Dermis blood vessel endothelial cell (primary cell): ENCODE data around the gene MTMR11. TPM values are rescaled to one million over a fixed set of nuclear protein-coding genes. Genes with fewer than 3 reads are reported as not detected.
A peak's percentile ranks its signal among the peaks of the same experiment; 100 is the strongest.
"Not testable (repeated sequence)": the region's sequence is repeated elsewhere in the genome, so short reads cannot be mapped to it uniquely, and the experiment has no call there.

Source experiments
- DNase-seq: peaks from one replicate; pipeline ENCODE4 v3.0.0; 2010
- total RNA-seq: library from RNA; depleted of rRNA; stranded (reverse); fragments of >200 nt; gene quantifications from 2 replicates; pipeline ENCODE4 v1.2.3, GENCODE V29; 2014

Gene MTMR11
- total RNA-seq, 1 donor from 2014 or later, result 1.5 TPM

DNA sequence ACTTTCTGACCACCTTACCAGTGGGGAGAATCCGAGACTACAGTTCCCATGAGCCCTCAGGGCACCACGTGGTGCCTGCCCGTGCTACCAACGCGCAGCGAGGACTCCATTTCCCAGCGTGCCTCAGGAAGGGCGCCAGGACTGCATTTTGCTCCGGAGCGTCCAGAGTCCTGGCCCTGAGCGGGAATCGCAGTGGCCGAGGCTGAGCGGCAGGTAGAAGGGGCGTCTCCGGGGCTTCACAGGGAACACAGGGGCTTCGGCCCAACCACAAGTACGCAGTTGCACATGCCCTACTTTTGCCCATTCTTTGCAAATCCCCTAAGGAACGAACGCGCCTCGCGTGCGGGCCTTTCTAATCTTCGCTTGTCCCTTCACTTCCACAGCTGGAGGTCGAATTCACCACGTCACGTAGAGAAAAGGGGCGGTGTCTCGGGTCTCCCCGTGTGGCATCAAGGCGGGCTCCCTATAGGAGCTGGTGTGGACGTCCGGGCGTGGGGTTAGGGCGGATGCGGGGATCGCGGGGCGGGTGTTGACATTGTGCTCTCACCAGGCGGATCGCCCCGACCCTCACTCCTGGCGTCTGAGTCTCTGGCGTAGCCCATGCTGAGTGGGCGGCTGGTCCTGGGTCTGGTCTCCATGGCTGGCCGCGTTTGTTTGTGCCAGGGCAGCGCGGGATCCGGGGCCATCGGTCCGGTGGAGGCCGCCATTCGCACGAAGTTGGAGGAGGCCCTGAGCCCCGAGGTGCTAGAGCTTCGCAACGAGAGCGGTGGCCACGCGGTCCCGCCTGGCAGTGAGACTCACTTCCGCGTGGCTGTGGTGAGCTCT, 37.0 kb downstream of the MTMR11 start, which contains the start of gene BOLA1:
Gene BOLA1, plus strand, starts transcription at position 109 of the 825 bp plus-strand sequence. Its CDS starts 492 bp downstream, at position 601.
- peak; percentile 95 for DNase-seq

DNA sequence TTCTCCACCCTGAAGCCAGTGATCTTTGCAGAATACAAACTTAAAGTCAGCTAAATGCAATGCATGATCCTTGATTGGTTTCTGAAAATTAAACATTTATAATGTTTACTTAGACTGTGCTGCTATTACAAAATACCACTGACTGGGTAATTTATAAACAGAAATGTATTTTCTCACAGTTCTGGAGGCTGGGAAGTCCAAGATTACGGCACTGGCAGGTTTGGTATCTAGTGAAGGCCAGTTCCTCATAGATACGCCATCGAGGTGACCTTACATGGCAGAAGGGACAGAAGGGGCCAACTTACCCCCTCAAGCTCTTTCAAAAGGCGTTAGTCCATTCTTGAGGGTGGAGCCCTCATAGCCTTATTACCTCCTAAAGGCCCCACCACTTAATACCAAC, 40.1 kb downstream of the MTMR11 start:
- DNase-seq, result no peak

- no peak for DNase-seq
Observed at GRCh38 chr1:149888999-149889289, 47.7 kb downstream of the MTMR11 start.

DNA sequence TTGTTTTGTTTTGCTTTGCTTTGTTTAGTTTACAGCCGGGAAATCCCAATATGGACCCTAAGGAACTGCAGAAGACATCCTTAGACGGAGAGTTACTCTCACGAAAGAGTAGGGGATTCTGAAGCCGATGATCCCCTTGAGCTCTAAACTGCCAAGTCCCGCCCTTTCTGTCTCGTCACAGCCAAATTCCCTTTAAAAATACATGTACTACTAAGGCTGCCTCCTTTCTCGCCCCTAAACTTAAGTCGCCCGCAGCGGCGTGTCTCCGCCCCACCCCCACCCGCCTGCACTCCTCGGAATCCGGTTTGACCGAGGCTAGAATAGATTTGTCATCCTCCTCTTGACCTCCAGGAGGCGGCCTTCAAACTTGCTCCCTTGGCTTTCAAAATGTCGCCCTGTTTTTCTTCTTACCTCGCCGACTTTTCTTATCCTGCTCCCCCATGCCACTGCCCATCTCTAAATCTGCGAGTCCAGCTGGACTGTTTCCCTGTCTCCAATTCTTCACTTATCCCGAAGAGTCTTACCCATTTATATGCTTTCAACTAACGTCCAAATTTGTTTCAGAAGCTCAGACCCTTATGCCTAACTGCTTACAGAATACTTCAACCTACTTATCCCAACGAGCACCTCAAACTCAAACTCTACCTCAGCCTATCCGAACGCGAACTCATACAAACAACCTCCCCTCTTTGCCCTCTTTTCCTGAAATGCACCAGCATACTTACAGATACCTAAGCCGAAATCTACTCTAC, 48.3 kb downstream of the MTMR11 start:
- peak; percentile 89 for DNase-seq

GRCh38 chr1:149887456-149888246, 49.0 kb downstream of the MTMR11 start:
- DNase-seq, result peak; percentile 98

DNA sequence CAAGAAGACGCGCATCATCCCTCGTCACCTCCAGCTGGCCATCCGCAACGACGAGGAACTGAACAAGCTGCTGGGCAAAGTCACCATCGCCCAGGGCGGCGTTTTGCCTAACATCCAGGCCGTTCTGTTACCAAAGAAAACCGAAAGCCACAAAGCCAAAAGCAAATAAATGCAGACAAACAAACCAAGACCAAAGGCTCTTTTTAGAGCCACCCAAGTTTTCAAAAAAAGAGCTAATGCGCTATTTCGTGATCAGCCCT, 49.6 kb downstream of the MTMR11 start:
- not testable (repeated sequence) for DNase-seq

DNA sequence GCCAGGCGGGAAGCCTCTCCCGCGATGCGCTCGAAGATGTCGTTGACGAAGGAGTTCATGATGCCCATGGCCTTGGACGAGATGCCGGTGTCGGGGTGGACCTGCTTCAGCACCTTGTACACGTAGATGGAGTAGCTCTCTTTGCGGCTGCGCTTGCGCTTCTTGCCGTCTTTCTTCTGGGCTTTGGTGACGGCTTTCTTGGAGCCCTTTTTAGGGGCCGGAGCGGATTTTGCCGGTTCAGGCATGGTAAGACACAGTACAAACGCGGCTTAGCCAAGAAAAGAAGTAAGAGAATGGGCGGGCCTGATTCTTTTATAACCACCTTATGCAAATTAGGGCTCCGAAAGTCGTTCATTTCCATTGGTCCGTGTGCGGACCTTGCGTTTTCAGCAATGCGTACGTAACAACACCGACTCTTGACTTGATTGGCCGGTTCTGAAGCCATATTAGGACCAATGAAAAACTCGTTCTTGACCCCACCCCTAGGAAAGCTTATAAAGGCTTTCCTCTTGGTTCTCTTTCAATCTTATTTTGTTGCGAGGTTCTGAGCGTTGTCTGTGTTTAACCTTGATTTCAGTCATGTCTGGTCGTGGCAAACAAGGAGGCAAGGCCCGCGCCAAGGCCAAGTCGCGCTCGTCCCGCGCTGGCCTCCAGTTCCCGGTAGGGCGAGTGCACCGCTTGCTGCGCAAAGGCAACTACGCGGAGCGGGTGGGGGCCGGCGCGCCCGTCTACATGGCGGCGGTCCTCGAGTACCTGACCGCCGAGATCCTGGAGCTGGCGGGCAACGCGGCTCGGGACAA, 50.1 kb downstream of the MTMR11 start:
- DNase-seq, result peak; percentile 99

DNA sequence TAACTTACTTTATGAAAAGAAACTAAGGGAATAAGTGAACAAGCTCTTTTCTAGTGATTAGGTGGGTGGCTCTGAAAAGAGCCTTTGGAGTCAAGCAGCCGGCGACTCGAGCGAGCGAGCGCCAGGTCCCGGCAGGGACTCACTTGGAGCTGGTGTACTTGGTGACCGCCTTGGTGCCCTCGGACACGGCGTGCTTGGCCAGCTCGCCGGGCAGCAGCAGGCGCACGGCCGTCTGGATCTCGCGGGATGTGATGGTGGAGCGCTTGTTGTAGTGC, 50.6 kb downstream of the MTMR11 start:
- not testable (repeated sequence) for DNase-seq

GRCh38 chr1:149885339-149886120, 51.1 kb downstream of the MTMR11 start:
- DNase-seq, result peak; percentile 83

GRCh38 chr1:149884433-149885338, 52.0 kb downstream of the MTMR11 start:
- DNase-seq, result peak; percentile 27

DNA sequence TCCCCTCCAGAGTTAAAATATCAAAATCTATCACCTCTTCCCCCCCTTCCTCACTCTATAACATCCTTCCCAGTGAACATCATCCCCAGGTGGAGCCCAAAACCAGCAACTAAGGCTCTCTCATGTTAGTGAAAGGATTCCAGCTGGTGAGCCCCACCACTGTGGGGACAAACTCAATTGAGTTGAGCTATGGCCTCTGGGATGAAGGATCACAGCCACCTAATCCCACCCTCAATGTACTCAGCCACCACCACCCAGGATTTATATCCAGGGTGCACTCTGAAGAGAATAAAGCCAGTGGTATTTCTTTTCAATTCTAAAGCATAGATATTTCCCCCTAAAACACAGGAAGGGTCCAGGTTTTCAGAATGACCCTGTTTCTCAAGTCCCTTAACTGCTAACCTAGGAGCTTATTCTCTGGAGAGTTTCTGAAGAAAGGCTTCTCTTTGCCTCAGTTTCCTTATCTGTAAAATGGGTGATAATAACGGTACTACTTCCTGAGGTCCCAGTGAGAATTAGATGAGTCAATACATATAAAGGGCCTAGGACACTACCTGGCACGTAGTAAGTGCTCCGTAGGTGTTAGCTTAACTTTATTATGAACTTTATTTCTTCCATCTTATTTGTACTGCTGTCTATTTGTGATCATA, 53.0 kb downstream of the MTMR11 start:
- no peak for DNase-seq

DNA sequence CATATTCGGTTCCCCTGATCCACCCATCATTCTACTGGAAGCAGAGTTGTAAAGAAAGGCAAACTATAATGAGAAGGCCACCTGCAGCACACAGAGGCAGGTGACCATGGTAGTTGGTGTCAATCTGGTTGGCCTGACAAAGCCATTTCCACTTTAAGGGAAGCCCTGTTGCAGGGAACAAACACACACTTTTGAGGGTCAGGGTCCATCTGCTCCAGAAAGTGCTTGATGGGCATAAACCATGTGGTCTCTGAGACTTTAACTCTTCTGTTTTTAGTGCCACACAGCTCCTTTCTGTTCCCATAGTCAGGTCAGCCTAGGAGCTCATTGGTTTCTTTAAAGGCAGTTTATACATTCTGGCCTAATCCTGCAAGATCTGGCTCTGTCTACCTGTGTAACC, 54.8 kb downstream of the MTMR11 start:
- no peak for DNase-seq

DNA sequence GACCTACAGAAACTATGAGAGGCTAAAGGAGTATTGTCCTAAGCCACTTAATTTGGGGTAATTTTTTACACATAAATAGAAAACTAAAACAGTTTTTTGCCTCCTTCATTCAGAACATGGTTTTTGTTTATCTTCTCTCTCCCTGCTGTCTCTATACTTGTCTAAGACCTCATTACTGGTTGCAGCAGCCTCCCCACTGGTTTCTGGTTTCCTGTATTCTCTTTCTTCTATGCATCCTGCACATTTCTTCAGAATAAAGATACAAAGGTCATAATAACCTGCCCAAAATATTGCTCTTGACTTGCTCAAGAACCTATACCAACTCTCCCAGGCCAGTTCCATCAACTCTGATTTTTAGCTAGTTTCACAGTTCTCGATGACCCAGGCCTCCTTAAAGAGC, 57.1 kb downstream of the MTMR11 start:
- DNase-seq, result no peak

Other genes with a start within 250 kb of the MTMR11 start
- not detected in 2 replicates for gene FCGR1A, start 154.2 kb downstream of the MTMR11 start, total RNA-seq
- 10.1 and 12.8 TPM in 2 replicates for gene BOLA1, start 37.3 kb downstream of the MTMR11 start, total RNA-seq
- 3.9 and 6.7 TPM in 2 replicates for gene SV2A, start 19.0 kb downstream of the MTMR11 start, total RNA-seq
- gene SF3B4, start 9.1 kb downstream of the MTMR11 start, total RNA-seq, result 7.8 and 16.3 TPM in 2 replicates
- 17.2 and 23.0 TPM in 2 replicates for gene OTUD7B, start 73.8 kb upstream of the MTMR11 start, total RNA-seq
- gene VPS45, start 130.9 kb upstream of the MTMR11 start, total RNA-seq, result 25.4 and 31.9 TPM in 2 replicates
- 31.0 and 65.9 TPM in 2 replicates for gene PLEKHO1, start 213.0 kb upstream of the MTMR11 start, total RNA-seq